ENCODE results near the gene PPP1R37. TPM values are rescaled to one million over a fixed set of nuclear protein-coding genes. Genes with fewer than 3 reads are reported as not detected.

The PPP1R37 gene
- total RNA-seq, 1 experiment from 2014 or later, result 33.6 TPM

- H4K91ac ChIP-seq (ENCODE audit: insufficient read length, low read depth, low read length), result no peak overlapping the region
Observed at GRCh38 chr19:45162608-45163143, 69.7 kb downstream of the PPP1R37 start.

More at GRCh38 chr19:45162608-45163143, 69.7 kb downstream of the PPP1R37 start:
- H3K4me2 ChIP-seq (ENCODE audit: insufficient read depth, insufficient read length, low read length), result no peak overlapping the region
- TF ChIP-seq CTCF (conservative IDR thresholded peaks at IDR 0.05), result no peak
- H3K18ac ChIP-seq (ENCODE audit: insufficient read length, low read depth, low read length), result no peak overlapping the region
- H3K36me3 Mint-ChIP-seq (ENCODE audit: insufficient read depth in 1 of 3, low read depth in 3 of 3), result no peaks in the 10 kb centered on the region; a peak in 1 of 7 replicates
- H3K14ac ChIP-seq (ENCODE audit: insufficient read depth, low read length), result no peak overlapping the region
- H3K4me1 Mint-ChIP-seq, result peaks cover 2 to 32% of the 10 kb centered on the region in 2 experiments
- H4K5ac ChIP-seq (ENCODE audit: insufficient read length, low read depth, low read length), result no peak overlapping the region
- H2BK120ac ChIP-seq (ENCODE audit: low read depth, low read length, poor library complexity, severe bottlenecking), result no peak overlapping the region
- no peak overlapping the region for H3K9ac ChIP-seq (ENCODE audit: extremely low read depth, insufficient read length, low read length)
- peaks cover 39% of the 10 kb centered on the region for H3K27me3 Mint-ChIP-seq (ENCODE audit: low read depth)
- H3K56ac ChIP-seq (ENCODE audit: insufficient read length, low read depth, low read length), result no peak overlapping the region
- H3K79me1 ChIP-seq (ENCODE audit: insufficient read depth, low read depth, low read length, poor library complexity, severe bottlenecking), result no peaks in the 10 kb centered on the region
- no peak overlapping the region for H2BK5ac ChIP-seq (ENCODE audit: insufficient read length, low read length)
- no peaks in the 10 kb centered on the region for H3K9me3 Mint-ChIP-seq
- WGBS (ENCODE audit: extremely low coverage, insufficient read length, low lambda C conversion rate), result no CpG with 5 or more reads among the region's 18 CpGs
- H2AK5ac ChIP-seq (ENCODE audit: insufficient read length, low read length), result no peak overlapping the region
- H4K20me1 ChIP-seq (ENCODE audit: control insufficient read depth, insufficient read depth, insufficient read length), result no peaks in the 10 kb centered on the region
- H3K9me3 ChIP-seq (ENCODE audit: control insufficient read depth, low read depth, low read length), result no peaks in the 10 kb centered on the region
- H3T11ph ChIP-seq (ENCODE audit: low read length), result no peak overlapping the region
- no peak overlapping the region for H3K23ac ChIP-seq (ENCODE audit: insufficient read length, low read depth, low read length)
- no peak overlapping the region for H3K27ac Mint-ChIP-seq
- no peaks in the 10 kb centered on the region for H3K27me3 ChIP-seq (ENCODE audit: insufficient read depth, low read length)
- no peak overlapping the region for H3K27ac ChIP-seq (ENCODE audit: insufficient read length, low read depth, low read length)
- no peak overlapping the region for H2BK15ac ChIP-seq (ENCODE audit: low read depth, low read length)
- H3K79me2 ChIP-seq (ENCODE audit: insufficient read depth, low read length), result no peaks in the 10 kb centered on the region
- no peak overlapping the region for H2AFZ ChIP-seq (ENCODE audit: low read length)
- H3K4me1 ChIP-seq (ENCODE audit: insufficient read depth, low read length), result no peaks in the 10 kb centered on the region
- no peak overlapping the region for H4K8ac ChIP-seq (replicated peaks; ENCODE audit: insufficient read length, low read depth, low read length)
- no peaks in the 10 kb centered on the region for H3K23me2 ChIP-seq (ENCODE audit: insufficient read length, low read depth, low read length, poor library complexity, severe bottlenecking)
- no peak overlapping the region for H3K4ac ChIP-seq (ENCODE audit: low read depth, low read length)
- no peak for DNase-seq
- H2BK12ac ChIP-seq (ENCODE audit: insufficient read length, low read depth, low read length), result no peak overlapping the region
- no peak overlapping the region for H3K4me3 Mint-ChIP-seq
- H2BK20ac ChIP-seq (ENCODE audit: low read depth, low read length, poor library complexity, severe bottlenecking), result no peak overlapping the region

Measured in H9 (cell line).